ENCODE data around the gene PLPP1.

PLPP1 gene

DNA sequence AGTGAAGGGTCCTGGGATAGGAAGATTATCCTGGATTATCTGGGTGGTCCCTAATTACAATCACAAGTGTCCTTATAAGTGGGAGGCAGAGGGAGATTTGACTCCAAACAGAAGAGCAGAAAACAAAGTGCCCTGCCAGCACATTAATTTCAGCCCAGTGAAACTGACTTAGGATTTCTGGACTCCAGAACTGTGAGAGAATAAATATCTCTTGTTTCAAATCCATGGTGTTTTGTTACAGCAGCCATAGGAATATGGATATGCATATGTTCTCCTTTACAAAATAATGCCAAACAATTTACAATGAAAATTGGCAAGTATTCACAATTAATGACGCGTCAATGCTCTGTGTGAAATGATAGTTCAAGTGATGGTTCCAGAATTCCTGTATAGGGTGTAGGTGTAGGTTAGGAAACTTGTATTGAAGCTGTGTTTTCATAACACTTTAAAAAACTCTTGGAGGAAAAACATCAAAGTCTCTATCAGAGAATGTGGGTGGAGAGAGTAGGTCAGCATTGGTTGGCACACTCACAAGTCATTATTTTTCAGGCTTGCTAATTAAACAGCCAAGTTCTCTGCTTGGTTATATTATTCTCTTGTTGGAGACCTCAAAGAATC lies 19.9 kb upstream of the PLPP1 start:
- Histone ChIP-seq H3K4me3 (no peak overlapping the region), H3K36me3 (ENCODE audit: insufficient read depth, low read length) (no peaks in the 10 kb centered on the region), H3K27ac (no peak overlapping the region), H3K9ac (ENCODE audit: insufficient read length) (no peak overlapping the region), H3K9me3 (ENCODE audit: low read depth, low read length) (no peaks in the 10 kb centered on the region)
- TF ChIP-seq FOXP2 (optimal IDR thresholded peaks at IDR 0.05; ENCODE audit: control extremely low read depth, extremely low read length, insufficient read depth) (no peak), EZH2 (IDR thresholded peaks at IDR 0.05) (no peak), POLR2AphosphoS5 (IDR thresholded peaks at IDR 0.05; ENCODE audit: borderline replicate concordance, low read depth, low read length) (no peak)
- no peak for DNase-seq (ENCODE audit: low read depth, low spot score)

- H3K9ac ChIP-seq (ENCODE audit: insufficient read length) = no peak overlapping the region
- DNase-seq (ENCODE audit: low read depth, low spot score) = no peak
- TF ChIP-seq POLR2AphosphoS5 (IDR thresholded peaks at IDR 0.05; ENCODE audit: borderline replicate concordance, low read depth, low read length) (no peak), FOXP2 (optimal IDR thresholded peaks at IDR 0.05; ENCODE audit: control extremely low read depth, extremely low read length, insufficient read depth) (no peak), EZH2 (IDR thresholded peaks at IDR 0.05) (no peak)
- H3K9me3 ChIP-seq (ENCODE audit: low read depth, low read length) = no peaks in the 10 kb centered on the region
- no peaks in the 10 kb centered on the region for H3K36me3 ChIP-seq (ENCODE audit: insufficient read depth, low read length)
- H3K27ac ChIP-seq = no peak overlapping the region
- no peak overlapping the region for H3K4me3 ChIP-seq
These were observed 17.1 kb upstream of the PLPP1 start for GRCh38 chr5:55551904-55552303.

DNA sequence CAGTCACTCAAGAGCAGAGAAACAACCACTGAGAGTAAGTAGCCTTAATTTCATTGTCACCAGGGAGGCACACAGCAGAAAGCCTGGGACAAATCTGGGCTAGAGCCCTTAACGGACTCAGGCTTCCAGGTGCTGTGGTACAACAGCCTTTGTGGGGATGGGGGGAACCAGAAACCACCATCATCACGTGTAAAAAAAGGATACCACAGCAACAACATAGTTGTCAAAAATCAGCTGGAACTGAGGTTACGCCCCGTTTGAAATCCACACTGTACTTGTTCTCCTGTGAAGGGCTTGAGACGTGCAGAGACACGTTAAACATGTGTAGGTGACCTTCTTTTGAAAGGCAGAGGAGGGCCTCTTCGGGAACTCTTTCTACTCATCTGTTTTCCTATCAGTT lies 16.6 kb upstream of the PLPP1 start:
- H3K36me3 ChIP-seq (ENCODE audit: insufficient read depth, low read length) = no peaks in the 10 kb centered on the region
- no peaks in the 10 kb centered on the region for H3K9me3 ChIP-seq (ENCODE audit: low read depth, low read length)
- no peak overlapping the region for H3K9ac ChIP-seq (ENCODE audit: insufficient read length)
- no peak for TF ChIP-seq FOXP2 (optimal IDR thresholded peaks at IDR 0.05; ENCODE audit: control extremely low read depth, extremely low read length, insufficient read depth)
- TF ChIP-seq EZH2 (IDR thresholded peaks at IDR 0.05) = no peak
- no peak for TF ChIP-seq POLR2AphosphoS5 (IDR thresholded peaks at IDR 0.05; ENCODE audit: borderline replicate concordance, low read depth, low read length)
- no peak overlapping the region for H3K4me3 ChIP-seq
- no peak for DNase-seq (ENCODE audit: low read depth, low spot score)
- no peak overlapping the region for H3K27ac ChIP-seq

GRCh38 chr5:55547781-55548180 lies 13.0 kb upstream of the PLPP1 start:
- DNase-seq (ENCODE audit: low read depth, low spot score) = no peak
- TF ChIP-seq POLR2AphosphoS5 (IDR thresholded peaks at IDR 0.05; ENCODE audit: borderline replicate concordance, low read depth, low read length) = no peak
- TF ChIP-seq EZH2 (IDR thresholded peaks at IDR 0.05) = no peak
- no peak for TF ChIP-seq FOXP2 (optimal IDR thresholded peaks at IDR 0.05; ENCODE audit: control extremely low read depth, extremely low read length, insufficient read depth)
- Histone ChIP-seq H3K9ac (ENCODE audit: insufficient read length) (no peak overlapping the region), H3K9me3 (ENCODE audit: low read depth, low read length) (no peaks in the 10 kb centered on the region), H3K4me3 (no peak overlapping the region), H3K27ac (no peak overlapping the region), H3K36me3 (ENCODE audit: insufficient read depth, low read length) (no peaks in the 10 kb centered on the region)

- Histone ChIP-seq H3K4me3 (no peak overlapping the region), H3K9me3 (ENCODE audit: low read depth, low read length) (no peaks in the 10 kb centered on the region), H3K27ac (no peak overlapping the region), H3K36me3 (ENCODE audit: insufficient read depth, low read length) (no peaks in the 10 kb centered on the region), H3K9ac (ENCODE audit: insufficient read length) (no peak overlapping the region)
- TF ChIP-seq EZH2 (IDR thresholded peaks at IDR 0.05) (no peak), POLR2AphosphoS5 (IDR thresholded peaks at IDR 0.05; ENCODE audit: borderline replicate concordance, low read depth, low read length) (no peak), FOXP2 (optimal IDR thresholded peaks at IDR 0.05; ENCODE audit: control extremely low read depth, extremely low read length, insufficient read depth) (no peak)
- DNase-seq (ENCODE audit: low read depth, low spot score) = no peak
These were observed 12.2 kb upstream of the PLPP1 start for GRCh38 chr5:55546947-55547346.

DNA sequence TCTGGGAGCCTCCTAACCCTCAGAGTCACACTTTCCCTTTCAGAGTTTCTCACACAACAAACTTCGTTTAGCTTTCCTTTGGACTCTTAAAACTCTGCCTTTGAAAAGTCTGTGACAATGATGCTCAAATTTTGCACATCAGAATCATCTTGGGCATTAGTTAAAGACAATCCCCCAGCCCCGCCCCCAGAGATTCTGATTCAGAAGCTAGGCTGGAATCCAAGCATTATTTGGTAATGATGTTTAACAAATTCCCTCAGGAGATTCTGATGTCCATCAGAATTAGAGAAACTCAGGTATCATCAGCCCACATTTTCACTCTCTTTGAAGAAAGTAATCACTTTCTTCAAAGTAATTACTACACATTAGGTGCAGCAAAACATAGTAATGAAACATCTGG lies 9.6 kb upstream of the PLPP1 start:
- H3K9me3 ChIP-seq (ENCODE audit: low read depth, low read length) = no peaks in the 10 kb centered on the region
- H3K27ac ChIP-seq = no peak overlapping the region
- no peak overlapping the region for H3K4me3 ChIP-seq
- DNase-seq (ENCODE audit: low read depth, low spot score) = no peak
- no peaks in the 10 kb centered on the region for H3K36me3 ChIP-seq (ENCODE audit: insufficient read depth, low read length)
- H3K9ac ChIP-seq (ENCODE audit: insufficient read length) = no peak overlapping the region
- TF ChIP-seq EZH2 (IDR thresholded peaks at IDR 0.05) (no peak), FOXP2 (optimal IDR thresholded peaks at IDR 0.05; ENCODE audit: control extremely low read depth, extremely low read length, insufficient read depth) (no peak), POLR2AphosphoS5 (IDR thresholded peaks at IDR 0.05; ENCODE audit: borderline replicate concordance, low read depth, low read length) (no peak)

GRCh38 chr5:55541056-55541635 lies 6.4 kb upstream of the PLPP1 start:
- no peak for TF ChIP-seq POLR2AphosphoS5 (IDR thresholded peaks at IDR 0.05; ENCODE audit: borderline replicate concordance, low read depth, low read length)
- no peak for TF ChIP-seq FOXP2 (optimal IDR thresholded peaks at IDR 0.05; ENCODE audit: control extremely low read depth, extremely low read length, insufficient read depth)
- TF ChIP-seq EZH2 (IDR thresholded peaks at IDR 0.05) = no peak
- Histone ChIP-seq H3K27ac (no peak overlapping the region), H3K9me3 (ENCODE audit: low read depth, low read length) (no peaks in the 10 kb centered on the region), H3K36me3 (ENCODE audit: insufficient read depth, low read length) (no peaks in the 10 kb centered on the region), H3K4me3 (no peak overlapping the region), H3K9ac (ENCODE audit: insufficient read length) (no peak overlapping the region)
- no peak for DNase-seq (ENCODE audit: low read depth, low spot score)

GRCh38 chr5:55540525-55540924 lies 5.8 kb upstream of the PLPP1 start:
- TF ChIP-seq POLR2AphosphoS5 (IDR thresholded peaks at IDR 0.05; ENCODE audit: borderline replicate concordance, low read depth, low read length) (no peak), FOXP2 (optimal IDR thresholded peaks at IDR 0.05; ENCODE audit: control extremely low read depth, extremely low read length, insufficient read depth) (no peak), EZH2 (IDR thresholded peaks at IDR 0.05) (no peak)
- Histone ChIP-seq H3K27ac (no peak overlapping the region), H3K9me3 (ENCODE audit: low read depth, low read length) (no peaks in the 10 kb centered on the region), H3K36me3 (ENCODE audit: insufficient read depth, low read length) (no peaks in the 10 kb centered on the region), H3K4me3 (no peak overlapping the region), H3K9ac (ENCODE audit: insufficient read length) (no peak overlapping the region)
- no peak for DNase-seq (ENCODE audit: low read depth, low spot score)

DNA sequence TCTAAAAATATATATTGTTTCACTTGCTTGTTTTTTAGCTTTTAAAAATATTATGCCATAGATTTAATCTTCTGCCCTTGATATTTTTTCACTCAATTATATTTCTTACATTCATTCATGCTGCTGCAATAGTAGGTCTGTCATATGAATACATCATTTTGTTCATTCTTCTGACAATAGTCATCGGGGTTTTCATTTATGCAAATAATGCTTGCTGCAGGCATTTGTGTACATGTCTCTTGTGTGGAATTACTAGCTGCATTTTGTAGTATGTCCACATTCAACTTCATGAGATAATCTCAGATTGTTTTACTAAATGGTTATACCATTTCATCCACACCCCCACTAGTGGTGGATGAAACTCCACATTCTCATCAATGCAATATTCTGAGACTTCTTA lies 5.3 kb upstream of the PLPP1 start:
- DNase-seq (ENCODE audit: low read depth, low spot score) = no peak
- H3K9ac ChIP-seq (ENCODE audit: insufficient read length) = no peak overlapping the region
- no peak overlapping the region for H3K4me3 ChIP-seq
- H3K36me3 ChIP-seq (ENCODE audit: insufficient read depth, low read length) = no peaks in the 10 kb centered on the region
- H3K27ac ChIP-seq = no peak overlapping the region
- H3K9me3 ChIP-seq (ENCODE audit: low read depth, low read length) = no peaks in the 10 kb centered on the region
- TF ChIP-seq EZH2 (IDR thresholded peaks at IDR 0.05) = no peak
- TF ChIP-seq POLR2AphosphoS5 (IDR thresholded peaks at IDR 0.05; ENCODE audit: borderline replicate concordance, low read depth, low read length) = no peak
- no peak for TF ChIP-seq FOXP2 (optimal IDR thresholded peaks at IDR 0.05; ENCODE audit: control extremely low read depth, extremely low read length, insufficient read depth)

Data from SK-N-MC (cell line).